GM18861 (cell line): ENCODE measurements around the gene TMEM236.
A peak's percentile ranks its signal among the peaks of the same experiment; 100 is the strongest.

ENCODE experiments used
- ATAC-seq: cut with Tn5 transposase; IDR thresholded peaks from one replicate; pipeline ENCODE4 v1.9.1; 2021; ENCODE audit not compliant: unreplicated experiment

Gene TMEM236

DNA sequence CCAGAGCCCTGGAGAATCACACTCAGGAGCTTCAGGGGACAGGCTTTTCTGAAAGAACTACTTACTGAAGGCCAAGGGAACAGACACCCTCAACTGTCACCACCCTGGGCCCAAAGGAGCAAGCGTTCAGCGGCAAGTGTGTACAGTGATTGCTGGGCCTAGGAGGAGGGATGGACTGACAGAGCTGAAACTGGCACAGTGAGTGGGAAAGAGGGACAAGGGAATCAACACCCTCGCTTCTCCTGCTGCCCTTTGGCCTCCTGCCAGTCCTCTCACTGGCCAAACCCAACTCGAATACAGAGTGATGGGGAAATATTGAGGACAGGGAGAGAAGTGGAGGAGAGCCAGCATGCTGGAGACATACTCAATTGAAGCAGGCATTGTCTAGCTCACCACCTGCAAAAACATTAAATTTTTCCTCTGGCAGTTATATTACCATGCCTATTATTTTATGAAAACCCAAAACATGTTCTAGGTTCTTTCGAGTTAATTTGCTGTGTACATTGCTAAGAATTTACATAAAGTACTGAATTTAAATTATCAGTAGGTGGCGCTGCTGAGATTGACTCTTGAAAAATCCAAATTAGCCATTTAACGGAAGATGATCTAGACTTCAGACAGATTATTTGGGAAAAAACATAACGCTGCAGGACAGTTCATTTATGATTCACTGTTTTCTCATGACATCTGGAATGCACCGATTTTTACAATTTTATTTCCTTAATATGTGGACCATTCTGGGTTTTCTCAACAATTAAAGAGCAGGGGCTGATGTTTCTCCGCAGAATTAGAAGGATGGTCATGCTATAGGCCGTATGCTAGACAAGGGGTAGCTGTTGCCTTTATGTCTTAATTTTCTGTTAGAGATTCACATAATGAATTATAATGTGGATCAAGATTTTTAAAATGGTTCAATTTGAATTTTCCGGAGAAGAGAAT lies 14.7 kb upstream of the TMEM236 start:
- ATAC-seq, result peak; percentile 55

DNA sequence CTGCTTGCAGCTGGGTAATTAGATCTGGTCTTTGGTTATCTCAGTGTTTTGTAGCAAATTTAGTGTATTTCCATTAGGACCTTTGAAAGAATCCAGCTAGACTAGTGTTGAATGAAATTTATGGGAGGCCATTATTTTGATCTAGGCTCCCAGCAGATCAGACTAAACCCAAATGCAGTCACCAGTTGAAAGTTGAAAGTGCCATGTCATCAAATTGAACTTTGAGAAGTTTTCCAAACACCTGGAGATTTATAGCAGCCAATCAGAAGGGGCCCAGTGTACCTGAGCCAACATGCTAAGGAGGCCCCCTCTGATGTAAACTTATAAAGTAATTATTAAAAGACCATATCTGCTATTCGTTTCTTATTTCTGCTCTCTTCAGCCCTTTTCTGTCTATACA lies 11.3 kb upstream of the TMEM236 start:
- no peak for ATAC-seq

- no peak for ATAC-seq
These were observed 9.1 kb upstream of the TMEM236 start for GRCh38 chr10:17742918-17743317.

- ATAC-seq, result no peak
These were observed 8.6 kb upstream of the TMEM236 start for GRCh38 chr10:17743437-17743836.

- ATAC-seq, result no peak
These were observed 7.6 kb upstream of the TMEM236 start for GRCh38 chr10:17744341-17744861.

GRCh38 chr10:17747883-17748550 lies 4.0 kb upstream of the TMEM236 start:
- ATAC-seq, result no peak

GRCh38 chr10:17749890-17750289 lies 2.1 kb upstream of the TMEM236 start:
- ATAC-seq, result no peak

DNA sequence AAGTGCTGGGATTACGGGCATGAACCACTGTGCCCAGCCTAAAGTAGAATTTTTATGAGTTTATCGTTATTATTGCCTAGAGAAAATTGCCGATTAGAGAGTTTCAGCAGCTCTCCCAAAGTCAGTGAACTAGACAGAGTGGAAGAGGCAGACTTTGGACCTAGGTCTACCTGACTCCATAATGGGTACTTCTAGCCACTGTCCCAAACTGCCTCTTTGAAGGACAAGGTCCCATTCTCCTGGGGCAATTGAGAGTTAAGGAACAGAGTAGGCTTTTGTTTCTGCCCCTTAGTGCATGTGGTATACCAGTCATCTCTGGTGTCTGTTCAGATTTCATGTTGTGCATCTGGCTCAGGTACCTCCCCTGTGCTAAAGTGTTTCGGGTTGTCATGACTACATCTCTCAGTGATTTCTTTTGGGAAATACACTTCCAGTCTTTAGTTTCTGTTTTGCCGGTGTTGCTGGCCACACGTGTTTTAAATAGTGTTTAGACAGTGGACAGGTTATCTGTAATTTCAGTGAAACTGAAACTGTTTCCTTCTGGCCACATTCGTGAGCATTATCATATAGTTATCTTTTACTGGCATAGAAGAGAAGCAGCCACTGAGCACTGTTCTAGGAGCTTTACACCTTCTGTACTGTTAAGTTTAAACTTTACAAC lies 4.7 kb downstream of the TMEM236 start:
- peak; percentile 92 for ATAC-seq

- no peak for ATAC-seq
These were observed 6.2 kb downstream of the TMEM236 start for GRCh38 chr10:17758200-17758599.

- ATAC-seq, result no peak
These were observed 6.9 kb downstream of the TMEM236 start for GRCh38 chr10:17758896-17759295.

DNA sequence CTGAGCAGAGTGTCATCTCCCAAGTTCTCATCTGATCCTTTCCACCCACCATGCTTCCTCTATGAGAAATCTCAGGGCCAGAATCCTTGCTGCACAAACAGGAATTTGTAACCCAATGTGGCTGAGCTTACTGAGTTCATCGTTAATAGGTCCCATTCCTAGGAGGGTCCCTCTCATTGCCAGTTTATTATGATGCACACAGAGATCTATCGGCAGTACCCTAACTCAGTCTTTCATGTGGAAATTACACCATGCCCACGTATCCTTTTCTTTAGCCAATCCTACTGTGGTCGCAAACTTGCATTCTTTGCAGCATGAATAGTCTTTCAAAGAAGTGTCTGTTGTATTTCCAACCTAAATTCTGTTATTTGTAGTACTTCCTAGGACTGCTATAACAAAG lies 12.1 kb downstream of the TMEM236 start:
- no peak for ATAC-seq

DNA sequence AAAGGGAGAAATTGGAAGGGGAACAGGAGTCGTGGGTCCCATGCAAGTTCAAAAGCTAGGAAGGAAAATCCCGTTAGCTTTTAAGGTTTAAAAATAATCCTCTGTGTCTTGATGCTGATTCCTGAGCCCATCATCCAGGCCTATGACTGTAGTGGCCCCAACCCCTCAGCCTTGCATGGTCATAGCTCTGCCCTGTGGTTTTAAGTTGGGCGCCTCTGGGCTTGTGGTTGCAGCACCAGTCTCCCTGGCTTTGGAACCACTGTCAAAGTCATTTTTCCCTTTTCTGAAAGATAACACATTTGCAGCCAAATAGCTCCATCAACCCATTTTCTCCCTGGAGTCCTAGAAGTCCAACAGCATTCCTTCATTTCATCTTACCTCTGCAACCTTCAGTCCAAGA lies 13.6 kb downstream of the TMEM236 start:
- no peak for ATAC-seq

- no peak for ATAC-seq
These were observed 14.7 kb downstream of the TMEM236 start for GRCh38 chr10:17766731-17767130.

GRCh38 chr10:17768496-17768895 lies 16.5 kb downstream of the TMEM236 start:
- no peak for ATAC-seq

DNA sequence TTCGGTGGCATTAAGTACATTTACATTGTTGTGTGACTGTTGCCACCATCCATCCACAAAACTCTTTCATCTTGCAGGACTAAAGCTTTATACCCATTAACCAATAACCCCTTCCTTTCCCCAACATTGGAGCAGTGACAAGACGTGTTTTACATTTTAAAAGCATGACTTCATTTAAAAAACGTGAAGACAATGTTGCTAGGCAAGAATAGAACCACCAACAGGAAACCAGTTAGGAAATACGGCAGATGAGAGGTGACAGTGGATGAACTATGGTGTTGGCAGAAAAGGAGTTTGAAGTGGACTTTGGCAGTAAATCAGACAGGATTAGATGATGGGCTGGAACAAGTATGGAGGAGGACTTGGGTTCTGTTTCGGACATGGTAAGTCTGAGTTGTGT lies 17.0 kb downstream of the TMEM236 start:
- no peak for ATAC-seq

DNA sequence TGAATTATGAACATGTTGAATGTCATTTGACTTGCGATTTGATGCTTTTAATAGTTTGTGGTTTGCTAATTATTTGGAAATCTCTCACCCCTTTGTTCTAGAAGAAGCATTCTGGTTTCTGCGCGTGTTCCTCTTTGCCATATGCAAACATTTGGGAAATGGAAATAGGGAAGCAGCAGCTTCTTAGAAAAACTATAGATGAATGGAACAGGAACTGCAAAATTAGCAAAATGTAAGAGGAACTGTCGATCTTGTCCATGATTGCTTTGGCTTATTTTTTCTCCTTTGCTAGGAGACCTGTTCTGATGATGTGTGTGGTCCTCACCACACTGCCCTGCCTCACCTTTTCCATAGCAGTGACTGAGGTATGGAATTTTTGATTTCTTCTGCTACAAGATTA lies 19.0 kb downstream of the TMEM236 start:
- no peak for ATAC-seq

DNA sequence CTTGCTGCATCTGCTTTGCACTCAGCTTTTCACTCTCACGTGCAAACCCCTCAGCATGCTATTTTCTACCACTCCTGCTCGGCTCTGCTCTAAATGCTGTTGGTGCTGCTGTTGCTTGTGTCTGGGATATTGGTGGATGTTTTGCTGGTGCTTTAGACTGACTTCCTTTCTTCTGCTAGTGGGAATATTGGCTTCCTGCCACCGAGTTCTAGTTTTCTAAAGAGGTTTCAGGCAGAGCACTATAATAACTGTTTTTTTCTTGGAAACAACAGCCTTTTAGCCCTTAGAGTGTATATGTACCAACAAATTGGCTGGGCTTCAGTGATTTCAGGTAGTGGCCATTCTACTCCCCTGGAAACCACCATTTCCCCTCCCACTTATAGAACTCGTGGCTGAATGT lies 27.8 kb downstream of the TMEM236 start:
- no peak for ATAC-seq

DNA sequence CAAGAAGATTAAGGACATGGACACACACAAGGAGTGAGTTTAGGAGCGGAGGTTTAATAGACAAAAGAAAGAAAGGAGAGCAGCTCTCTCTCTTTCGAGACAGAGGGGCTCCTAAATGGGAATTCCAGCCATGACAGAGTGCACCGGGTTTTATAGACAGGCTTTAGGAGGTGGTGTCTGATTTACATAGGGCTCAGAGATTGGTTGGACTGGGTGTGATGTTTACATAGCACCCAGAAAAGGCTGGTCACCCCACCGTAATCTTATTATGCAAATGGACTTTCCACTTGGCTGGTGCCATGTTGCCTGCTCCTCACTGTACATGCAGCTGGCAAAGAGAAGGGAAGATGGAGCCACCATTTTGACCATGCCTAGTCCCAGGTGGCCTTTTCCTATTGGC lies 28.7 kb downstream of the TMEM236 start:
- no peak for ATAC-seq

DNA sequence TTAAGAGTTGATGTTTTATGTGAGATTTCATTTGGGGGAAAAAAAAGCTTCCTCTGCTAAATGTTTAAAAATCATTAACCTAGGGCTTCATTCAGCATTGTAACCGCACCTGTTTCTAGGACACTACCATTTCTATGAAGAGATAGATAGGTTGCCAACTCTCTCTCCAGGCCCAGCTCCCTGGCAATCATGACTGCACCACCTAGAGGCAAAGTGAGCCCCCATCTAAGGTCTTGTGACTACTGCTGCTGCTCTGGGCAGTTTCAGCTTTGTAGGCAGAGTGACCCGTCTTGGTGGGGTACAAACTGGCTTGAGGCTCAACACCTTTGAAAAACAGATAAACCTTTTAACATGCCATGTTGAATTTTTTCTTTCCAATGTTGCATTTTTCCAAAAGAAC lies 29.9 kb downstream of the TMEM236 start:
- ATAC-seq, result no peak

DNA sequence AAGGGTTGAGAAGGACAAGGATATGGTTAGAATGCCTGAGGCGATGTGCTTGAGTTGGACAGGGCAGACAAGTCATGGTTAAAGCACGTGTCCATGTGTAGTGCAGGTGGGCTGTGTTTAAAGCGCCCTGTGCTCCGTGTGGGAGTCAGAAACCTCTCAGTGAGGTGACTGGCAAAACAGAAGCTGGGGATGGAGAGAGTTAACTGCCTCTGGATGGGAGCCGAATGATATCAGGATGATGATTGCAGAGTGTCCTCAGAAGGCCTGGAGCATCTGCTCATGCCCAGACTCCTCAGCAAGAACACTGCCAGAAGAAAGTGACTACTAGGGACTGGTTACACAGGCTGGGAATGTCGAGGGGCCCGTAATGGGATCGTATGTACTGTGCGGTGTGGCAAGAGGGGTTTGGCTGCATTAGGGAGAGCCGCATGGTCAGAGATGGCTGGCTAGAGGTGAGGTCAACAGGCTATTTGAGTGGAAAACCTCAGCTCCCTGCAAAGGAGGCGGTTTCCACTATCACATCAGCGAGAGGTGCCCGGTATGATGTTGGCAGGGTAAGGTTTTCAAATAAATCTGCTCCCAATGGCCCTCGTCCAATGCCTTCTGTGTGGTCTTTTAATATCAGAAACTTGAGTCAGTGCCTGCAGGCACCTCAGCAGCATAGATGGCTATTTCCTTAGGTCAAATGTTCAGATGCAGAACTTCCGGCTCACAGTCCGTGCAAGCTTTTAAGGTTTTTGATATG lies 31.1 kb downstream of the TMEM236 start:
- ATAC-seq, result no peak

DNA sequence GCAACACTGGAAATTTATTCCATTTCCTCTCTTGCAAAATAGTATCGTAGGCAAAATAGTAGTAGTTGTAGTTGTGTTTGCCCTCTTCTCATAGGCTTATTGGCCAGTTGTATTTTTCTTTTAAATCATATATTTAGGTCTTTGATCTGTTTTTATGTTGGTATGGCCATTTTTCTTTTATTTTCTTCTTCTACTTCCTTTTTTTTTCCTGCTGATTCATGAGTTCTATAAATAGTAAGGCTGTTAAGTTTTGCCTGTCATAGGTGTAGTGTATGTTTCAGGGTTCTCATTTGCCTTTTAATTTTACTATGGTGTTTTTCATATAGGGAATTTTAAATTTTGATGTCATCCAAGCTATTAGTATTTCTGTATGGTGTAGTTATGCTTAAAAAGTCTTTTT lies 31.8 kb downstream of the TMEM236 start:
- ATAC-seq, result no peak
